SK-N-SH treated with all-trans-retinoic acid at 6 μM for 48 hours (cell line): ENCODE measurements around the gene ARPC5L.

ENCODE experiments used
- ARNTL ChIP-seq: fragments of 450-650 bp; formaldehyde crosslinking; IDR thresholded peaks from 2 replicates; pipeline ENCODE4 v1.5.0; 2020; ENCODE audit warnings: low read depth, mild to moderate bottlenecking, moderate library complexity, borderline replicate concordance
- BACH2 ChIP-seq: fragments of 250-450 bp; sonication (Bioruptor Pico); IDR thresholded peaks from 2 replicates; pipeline ENCODE4 v1.9.0; 2021; ENCODE audit warnings: mild to moderate bottlenecking, borderline replicate concordance
- OSR1 ChIP-seq: fragments of 250-450 bp; sonication (Bioruptor Pico); IDR thresholded peaks from 2 replicates; pipeline ENCODE4 v1.8.0; 2022; ENCODE audit warnings: moderate library complexity, mild to moderate bottlenecking, inconsistent platforms
- PPARA ChIP-seq: fragments of 250-450 bp; sonication (Bioruptor Pico); IDR thresholded peaks from 2 replicates; pipeline ENCODE4 v1.5.0; 2020; ENCODE audit warnings: mild to moderate bottlenecking, borderline replicate concordance
- RARB ChIP-seq: fragments of 250-450 bp; sonication (Bioruptor Pico); IDR thresholded peaks from 2 replicates; pipeline ENCODE4 v1.8.0; 2021; ENCODE audit warnings: mild to moderate bottlenecking, moderate library complexity
- ZFP30 ChIP-seq: fragments of 450-650 bp; formaldehyde crosslinking; IDR thresholded peaks from 2 replicates; pipeline ENCODE4 v1.5.0; 2022; ENCODE audit warnings: mild to moderate bottlenecking, moderate library complexity
- ZNF8 ChIP-seq: fragments of 450-650 bp; formaldehyde crosslinking; IDR thresholded peaks from 2 replicates; pipeline ENCODE4 v1.5.0; 2020; ENCODE audit warnings: mild to moderate bottlenecking, moderate library complexity

GRCh38 chr9:124841075-124841821, 20.7 kb upstream of the ARPC5L start:
- TF ChIP-seq ZFP30 (CRISPR knock-in tag) (no peak), ZNF8 (CRISPR knock-in tag) (no peak), PPARA (CRISPR knock-in tag) (no peak), OSR1 (CRISPR knock-in tag) (no peak), BACH2 (CRISPR knock-in tag) (no peak), RARB (CRISPR knock-in tag) (no peak), ARNTL (CRISPR knock-in tag) (no peak)
